Stimulated activated CD4-positive, alpha-beta T cell treated with anti-CD3 and anti-CD28 coated beads, Interleukin-1b, Interleukin-23, amount 100 ng/mL, for 1 hour (primary cell): ENCODE measurements around the gene SLC12A6.
"Not testable (repeated sequence)": the region's sequence is repeated elsewhere in the genome, so short reads cannot be mapped to it uniquely, and the experiment has no call there.

Source experiments
- DNase-seq, 2 donors: peaks; one replicate each; pipeline ENCODE4 v3.0.0-alpha.2; 2020; ENCODE audit warnings: low read depth in 2 of 2

Gene SLC12A6

GRCh38 chr15:34337557-34338306 lies at the start of gene SLC12A6:
Gene SLC12A6, minus strand, starts transcription at chr15:34337781. Its CDS starts 1,101 bp downstream, at chr15:34336680.
- DNase-seq = peak; percentile 76 to 80

- not testable (repeated sequence) for DNase-seq
Observed at GRCh38 chr15:34381829-34382521, 44.4 kb upstream of the SLC12A6 start.

DNA sequence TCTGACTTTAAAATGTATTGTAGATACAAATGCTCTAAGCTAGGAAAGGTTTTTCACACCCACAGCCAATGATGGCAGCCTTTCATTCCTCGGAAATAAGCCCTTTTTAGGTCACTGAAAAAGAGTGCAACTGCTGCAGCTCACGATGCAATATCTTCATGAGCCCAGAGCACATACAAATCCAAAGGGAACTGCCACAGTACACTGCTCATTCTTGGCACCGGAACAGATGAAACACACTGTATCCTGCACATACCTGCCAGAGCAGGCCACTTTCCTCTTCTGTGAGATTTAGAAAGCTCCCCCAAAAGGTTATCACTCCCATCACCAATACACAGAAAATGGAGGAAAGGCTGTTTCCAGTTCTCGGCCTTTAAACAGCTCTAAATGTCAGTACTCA lies 42.9 kb upstream of the SLC12A6 start:
- DNase-seq = not testable (repeated sequence)

- no peak for DNase-seq
Observed at GRCh38 chr15:34376856-34377255, 39.3 kb upstream of the SLC12A6 start.

DNA sequence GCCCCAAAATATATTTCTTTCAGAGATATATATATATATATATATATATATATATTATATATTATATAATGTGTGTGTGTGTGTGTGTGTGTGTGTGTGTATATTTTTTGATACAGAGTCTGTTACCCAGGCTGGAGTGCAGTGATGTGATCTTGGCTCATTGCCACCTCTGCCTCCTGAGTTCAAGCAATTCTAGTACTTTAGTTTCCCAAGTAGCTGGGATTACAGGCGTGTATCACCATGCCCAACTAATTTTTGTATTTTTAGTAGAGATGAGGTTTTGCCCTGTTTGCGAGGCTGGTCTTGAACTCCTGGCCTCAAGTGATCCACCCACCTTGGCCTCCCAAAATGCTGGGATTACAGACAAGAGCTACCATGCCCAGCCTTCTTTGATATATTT lies 38.0 kb upstream of the SLC12A6 start:
- not testable (repeated sequence) for DNase-seq

DNA sequence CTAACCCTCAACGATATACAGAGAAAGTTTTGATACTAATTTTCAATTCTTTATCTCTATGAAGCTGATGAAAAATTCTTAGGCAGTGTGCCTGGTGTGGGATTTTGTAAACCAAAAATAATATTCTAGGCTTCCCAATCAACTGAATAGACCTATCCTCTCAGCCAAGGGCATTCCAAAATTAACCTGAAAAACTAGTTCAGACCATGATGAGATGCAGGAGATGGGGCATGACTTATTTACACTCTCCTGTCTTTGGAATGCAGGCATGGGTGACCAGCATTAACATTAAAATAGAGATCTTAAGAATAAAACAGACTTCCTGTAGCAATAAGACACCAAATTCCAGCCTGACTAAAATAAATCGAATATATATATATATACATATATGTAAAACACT lies 37.2 kb upstream of the SLC12A6 start:
- DNase-seq = no peak

DNA sequence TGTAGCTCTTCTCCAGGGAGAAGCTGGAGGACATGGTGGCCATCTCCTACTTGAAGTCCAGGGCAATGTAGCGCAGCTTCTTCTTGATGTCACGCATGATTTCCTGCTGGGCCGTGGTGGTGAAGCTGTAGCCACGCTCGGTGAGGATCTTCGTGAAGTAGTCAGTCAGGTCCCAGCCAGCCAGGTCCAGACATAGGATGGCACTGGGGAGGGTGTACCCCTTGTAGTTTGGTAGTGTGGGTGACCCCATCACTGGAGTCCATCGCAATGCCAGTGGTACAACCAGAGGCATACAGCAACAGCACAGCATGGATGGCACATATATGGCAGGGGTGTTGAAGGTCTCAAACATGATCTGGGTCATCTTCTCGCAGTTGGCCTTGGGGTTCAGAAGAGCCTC lies 36.4 kb upstream of the SLC12A6 start:
- no peak for DNase-seq

DNA sequence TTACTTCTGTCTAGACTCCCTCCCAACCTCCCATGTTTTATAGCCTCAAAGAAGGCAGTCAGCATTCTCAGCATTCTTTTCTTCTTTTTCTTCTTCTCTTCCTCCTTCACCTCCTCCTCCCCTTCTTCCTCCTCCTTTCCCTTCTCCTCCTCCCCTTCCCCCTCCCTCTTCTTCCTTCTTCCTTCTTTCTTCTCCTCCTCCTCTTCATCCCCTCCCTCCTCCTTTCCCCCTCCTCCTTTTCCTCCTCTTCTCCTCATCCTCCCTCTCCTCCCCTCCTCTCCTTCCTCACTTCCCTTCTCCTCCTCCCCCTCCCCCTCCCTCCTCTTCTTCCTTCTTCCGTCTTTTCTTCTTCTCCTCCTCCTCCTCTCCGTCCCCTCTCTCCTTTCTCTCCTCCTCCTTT lies 33.1 kb upstream of the SLC12A6 start:
- DNase-seq = no peak

GRCh38 chr15:34370129-34370528 lies 32.5 kb upstream of the SLC12A6 start:
- DNase-seq = no peak

DNA sequence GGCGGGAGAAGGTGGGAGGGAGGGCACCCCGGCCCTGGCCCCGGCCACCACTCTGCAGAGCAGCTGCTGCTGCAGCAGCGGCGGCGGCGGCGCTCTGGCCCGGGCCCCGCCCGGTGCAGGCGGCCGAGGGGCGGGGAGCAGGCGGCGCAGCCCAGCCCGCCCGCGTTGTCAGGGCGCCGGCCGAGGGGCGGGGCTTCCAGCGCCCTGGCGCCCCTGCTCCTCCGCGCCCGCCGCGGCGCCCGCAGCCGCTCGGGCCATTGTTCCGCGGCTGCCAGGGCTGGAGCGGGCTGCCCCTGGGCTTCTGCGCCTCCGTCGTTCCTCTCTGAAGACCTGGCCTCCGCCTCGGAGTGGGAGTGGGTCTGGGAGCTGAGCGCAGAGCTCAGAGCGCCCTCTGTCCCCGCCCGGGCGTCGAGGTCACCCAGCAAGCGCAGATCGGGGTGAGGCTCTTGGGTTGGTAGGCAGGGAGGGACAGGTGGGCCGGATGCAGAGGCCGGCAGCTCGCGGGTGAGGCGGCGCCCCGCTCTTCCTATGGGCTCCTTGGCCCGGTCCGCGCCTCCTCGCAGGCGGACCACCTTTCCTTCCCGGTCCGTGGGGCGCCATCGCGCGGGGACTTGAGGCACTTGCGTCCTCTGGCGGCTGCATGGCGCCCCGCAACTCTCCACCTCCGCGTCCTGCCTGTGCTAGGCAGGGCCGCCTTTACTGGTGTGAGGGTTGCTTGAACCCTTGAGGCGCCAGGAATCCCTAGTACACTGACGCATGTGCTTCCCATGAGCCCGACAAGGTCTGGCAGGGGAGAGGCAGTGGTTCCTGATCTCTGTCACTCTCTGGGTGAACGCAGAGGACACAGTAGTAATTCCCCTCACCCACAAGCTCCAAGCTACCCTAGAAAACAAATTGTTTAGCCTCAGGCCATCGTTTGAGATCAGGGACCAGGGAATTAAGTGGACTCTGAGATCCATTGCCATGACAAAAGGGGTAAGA lies 29.8 kb upstream of the SLC12A6 start, which contains the start of gene LPCAT4:
LPCAT4 (minus strand) TSS at position 96 of the 981 bp plus-strand sequence. CDS start 96 bp downstream, outside the sequence.
- peak; percentile 68 to 78 for DNase-seq

DNA sequence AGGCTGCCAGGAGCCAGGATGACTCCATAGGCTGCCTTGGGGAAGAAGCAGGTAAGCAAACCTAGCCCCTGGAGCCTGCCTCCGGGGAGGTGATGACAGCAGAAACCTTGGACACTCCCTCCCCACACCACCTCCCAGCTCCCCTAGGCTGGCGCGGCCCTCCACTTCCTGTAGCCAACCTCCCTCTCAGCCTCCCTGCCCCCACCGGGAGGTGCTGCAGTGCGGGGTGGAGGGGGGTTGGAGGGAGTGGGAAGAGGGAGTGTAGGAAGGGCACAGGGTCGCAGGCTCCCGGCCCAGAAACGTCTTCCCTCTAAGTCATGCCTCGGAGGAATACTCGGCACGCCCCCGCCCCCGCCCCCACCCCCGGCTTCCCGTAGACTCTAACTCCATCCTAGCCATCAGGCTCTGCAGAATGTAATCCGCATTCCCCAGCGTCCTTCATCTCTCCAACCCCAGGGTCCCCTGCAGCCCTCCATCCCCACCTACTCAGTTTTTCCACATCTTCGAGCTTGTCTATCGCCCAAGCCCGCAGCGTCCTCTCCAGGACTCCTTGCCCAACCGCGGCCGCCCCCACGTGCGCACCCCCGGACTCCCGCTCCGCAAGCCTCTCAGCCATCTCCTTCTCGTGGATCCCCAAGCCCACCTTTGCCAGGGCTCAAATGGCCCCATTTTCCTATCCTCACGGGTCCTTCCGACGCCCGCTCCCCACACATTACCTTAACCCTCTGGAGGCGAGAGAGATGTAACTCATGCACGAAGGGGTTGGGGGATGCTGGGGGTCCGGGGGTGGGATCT lies 28.9 kb upstream of the SLC12A6 start:
- DNase-seq = peak in 1 of 2 donors; percentile 9

GRCh38 chr15:34365836-34366235 lies 28.3 kb upstream of the SLC12A6 start:
- no peak for DNase-seq

DNA sequence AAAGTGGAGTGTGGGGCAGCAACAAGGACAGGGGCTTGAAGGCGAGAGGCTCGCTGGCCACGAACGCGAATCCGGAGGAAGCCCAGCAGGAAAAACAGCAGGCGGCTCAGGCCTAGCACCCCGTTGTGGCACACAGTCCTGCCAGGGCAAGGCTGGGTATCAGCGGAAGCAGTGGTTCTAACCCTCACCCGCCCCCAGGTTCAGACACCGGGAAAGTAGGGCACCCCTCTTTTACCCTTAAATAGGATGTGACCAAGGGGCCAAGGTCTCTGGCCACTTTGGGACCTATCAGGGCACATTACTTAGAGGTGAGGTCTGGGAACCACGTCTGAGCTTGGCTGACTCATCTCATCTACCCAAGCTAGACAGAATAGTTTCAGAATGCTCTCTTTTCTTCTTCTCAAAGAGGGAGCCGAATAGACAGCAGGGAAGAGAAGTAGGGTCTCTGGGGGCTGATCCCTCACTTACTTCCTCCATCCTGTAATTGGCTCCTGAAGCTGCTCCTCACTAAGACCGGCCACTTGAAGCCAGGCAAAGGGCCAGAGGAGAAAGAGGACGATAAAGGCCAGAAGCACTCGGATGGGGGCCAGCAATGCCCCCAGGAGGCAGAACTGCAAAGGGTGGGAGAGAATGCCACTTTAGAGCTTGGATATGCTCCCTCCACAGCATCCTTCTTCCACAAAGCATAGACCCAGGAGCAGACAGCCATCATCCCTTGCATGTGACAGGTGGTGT lies 27.7 kb upstream of the SLC12A6 start:
- no peak for DNase-seq

- no peak for DNase-seq
Observed at GRCh38 chr15:34364041-34364440, 26.5 kb upstream of the SLC12A6 start.

- no peak for DNase-seq
Observed at GRCh38 chr15:34362047-34362773, 24.6 kb upstream of the SLC12A6 start.

- no peak for DNase-seq
Observed at GRCh38 chr15:34361278-34361677, 23.7 kb upstream of the SLC12A6 start.

DNA sequence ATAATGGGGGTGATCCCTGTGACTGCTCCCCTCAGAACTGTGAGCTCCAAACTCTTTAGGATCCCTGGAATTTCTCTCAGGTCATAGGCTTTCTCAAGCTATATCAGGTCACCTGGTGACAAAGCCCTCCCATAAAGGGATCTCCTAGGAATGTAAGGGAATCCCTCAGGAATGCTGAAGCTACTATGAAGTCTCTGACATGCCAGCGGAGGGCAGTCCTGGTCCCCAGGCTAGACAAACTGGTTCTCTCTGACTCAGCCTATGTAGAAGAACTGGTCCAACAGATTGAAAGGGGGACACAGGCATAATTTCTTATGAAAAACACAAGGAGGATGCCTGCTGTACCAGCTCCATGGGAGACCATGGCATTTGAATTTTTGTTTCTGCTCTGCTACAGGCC lies 22.7 kb upstream of the SLC12A6 start:
- no peak for DNase-seq

DNA sequence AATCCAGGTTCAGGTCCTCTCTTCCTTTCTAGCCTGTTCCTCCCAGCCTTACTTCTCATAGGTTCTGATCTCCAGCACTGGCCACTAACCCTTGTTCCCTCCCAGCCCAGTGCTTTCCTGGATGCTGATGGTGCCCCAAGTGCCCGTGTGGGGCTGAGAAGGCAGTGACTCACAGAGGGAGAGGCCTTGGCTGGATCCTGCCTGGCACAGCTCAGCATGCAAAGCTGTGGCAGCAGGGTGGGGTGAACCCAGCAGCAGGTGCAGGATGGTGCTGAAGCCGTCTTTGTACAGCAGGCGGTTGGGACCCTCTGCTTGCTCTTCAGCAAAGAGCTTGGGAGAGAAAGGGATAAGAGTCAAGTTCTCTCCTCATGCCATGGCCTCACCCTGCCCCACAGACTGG lies 21.8 kb upstream of the SLC12A6 start:
- DNase-seq = no peak

DNA sequence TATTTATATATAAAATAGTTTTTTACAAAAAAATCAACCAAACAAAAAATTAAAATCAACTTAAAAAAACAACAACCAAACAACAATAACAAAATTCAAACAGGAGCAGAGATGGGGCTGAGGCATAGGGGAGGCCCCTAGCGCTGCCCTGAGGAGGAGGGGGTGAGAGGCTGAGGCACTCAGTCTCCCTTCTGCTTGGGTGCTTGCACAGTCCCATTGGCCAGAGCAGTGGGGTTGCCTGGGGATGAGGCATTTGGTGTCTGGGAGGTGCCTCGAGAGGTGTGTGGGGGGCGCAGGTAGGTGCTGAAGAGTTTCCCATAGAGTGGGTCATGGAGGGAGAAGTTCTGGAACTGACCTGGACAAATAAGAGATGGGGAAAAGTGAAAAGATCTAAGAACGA lies 21.4 kb upstream of the SLC12A6 start:
- DNase-seq = no peak

DNA sequence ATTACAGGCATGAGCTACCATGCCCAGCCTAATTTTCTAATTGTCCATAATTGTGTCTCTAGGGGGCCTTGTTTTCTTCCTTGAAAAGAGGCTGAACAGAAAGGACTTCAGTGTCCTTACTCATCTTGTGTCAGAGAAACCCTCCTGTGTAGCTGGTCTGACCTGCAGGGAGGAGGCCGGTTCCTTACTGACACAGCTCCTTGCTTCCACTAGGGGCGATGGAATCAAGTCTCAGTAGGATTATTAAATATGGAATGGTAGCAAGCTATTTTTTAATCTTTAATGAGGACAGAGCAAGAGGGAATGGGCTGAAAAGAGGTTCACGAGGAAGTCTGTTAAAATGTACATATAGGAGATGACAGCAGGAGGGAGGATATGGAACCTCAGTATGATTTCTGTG lies 20.8 kb upstream of the SLC12A6 start:
- no peak for DNase-seq
